Mesenchymal stem cell (in vitro differentiated cells and primary cell): Measurements from ENCODE around the gene TPMT.

Experiments
- DNase-seq: peaks from one replicate; pipeline ENCODE4 v3.0.0-alpha.2; 2013
- H2AFZ ChIP-seq: one replicate; pipeline ENCODE4 v1.6.1; 2013; ENCODE audit warnings: low read depth, mild to moderate bottlenecking, control low read depth, inconsistent platforms, low read length, moderate library complexity
- H2AK5ac ChIP-seq: 2 replicates; pipeline ENCODE4 v1.6.1; 2013; ENCODE audit warnings: low read length, moderate library complexity, mild to moderate bottlenecking, inconsistent platforms; ENCODE audit not compliant: severe bottlenecking
- H2BK120ac ChIP-seq: one replicate; pipeline ENCODE4 v1.6.1; 2013; ENCODE audit warnings: low read depth, mild to moderate bottlenecking, inconsistent platforms, low read length, moderate library complexity
- H2BK12ac ChIP-seq, 2 experiments: one replicate each; pipeline ENCODE4 v1.6.1; 2013; ENCODE audit warnings: inconsistent platforms in 2 of 2, low read length in 2 of 2, mild to moderate bottlenecking in 2 of 2, moderate library complexity in 2 of 2, control low read depth in 1 of 2
- H2BK15ac ChIP-seq: one replicate; pipeline ENCODE4 v1.6.1; 2013; ENCODE audit warnings: mild to moderate bottlenecking, low read depth, inconsistent platforms; ENCODE audit not compliant: poor library complexity, severe bottlenecking
- H2BK5ac ChIP-seq: 2 replicates; pipeline ENCODE4 v1.6.1; 2013; ENCODE audit warnings: low read depth, mild to moderate bottlenecking, low read length, control low read depth, inconsistent platforms; ENCODE audit not compliant: poor library complexity, severe bottlenecking
- H3K14ac ChIP-seq, 2 experiments: one replicate each; pipeline ENCODE4 v1.6.1; 2013; ENCODE audit warnings: inconsistent platforms in 2 of 2, low read length in 2 of 2, control low read depth in 1 of 2, mild to moderate bottlenecking in 1 of 2, moderate library complexity in 1 of 2
- H3K18ac ChIP-seq, 2 experiments: one replicate each; pipeline ENCODE4 v1.6.1; 2013; ENCODE audit warnings: inconsistent platforms in 2 of 2, low read length in 2 of 2, control low read depth in 1 of 2, low read depth in 1 of 2, mild to moderate bottlenecking in 1 of 2
- H3K23ac ChIP-seq, 2 experiments: one replicate each; pipeline ENCODE4 v1.6.1; 2013; ENCODE audit warnings: inconsistent platforms in 2 of 2, low read length in 2 of 2, mild to moderate bottlenecking in 2 of 2, moderate library complexity in 2 of 2, control low read depth in 1 of 2
- H3K27ac ChIP-seq: 2 replicates; pipeline ENCODE4 v1.5.1; 2013; ENCODE audit warnings: mild to moderate bottlenecking, moderate library complexity, low read length, control low read depth, inconsistent platforms; ENCODE audit not compliant: poor library complexity, severe bottlenecking
- H3K27me3 ChIP-seq, 2 experiments: 2 replicates each; pipeline versions ENCODE4 v1.6.1 to v1.7.0; 2013; ENCODE audit warnings: low read length in 2 of 2, mild to moderate bottlenecking in 2 of 2, moderate library complexity in 2 of 2, control low read depth in 1 of 2, inconsistent platforms in 1 of 2; ENCODE audit not compliant: control insufficient read depth in 1 of 2, insufficient read depth in 1 of 2
- H3K36me3 ChIP-seq, 2 experiments: 2 replicates each; pipeline versions ENCODE4 v1.6.1 to v1.7.0; 2013; ENCODE audit warnings: low read length in 2 of 2, control low read depth in 1 of 2, inconsistent platforms in 1 of 2, low read depth in 1 of 2, mild to moderate bottlenecking in 1 of 2; ENCODE audit not compliant: insufficient read depth in 2 of 2, control insufficient read depth in 1 of 2
- H3K4ac ChIP-seq, 2 experiments: one replicate each; pipeline ENCODE4 v1.6.1; 2013; ENCODE audit warnings: inconsistent platforms in 2 of 2, low read length in 2 of 2, mild to moderate bottlenecking in 2 of 2, moderate library complexity in 2 of 2, control low read depth in 1 of 2, low read depth in 1 of 2
- H3K4me1 ChIP-seq: 2 replicates; pipeline ENCODE4 v1.6.1; 2013; ENCODE audit warnings: low read depth, low read length, control low read depth; ENCODE audit not compliant: control insufficient read depth, insufficient read depth
- H3K4me2 ChIP-seq: 2 replicates; pipeline ENCODE4 v1.6.1; 2013; ENCODE audit warnings: low read length, mild to moderate bottlenecking, inconsistent platforms; ENCODE audit not compliant: poor library complexity, severe bottlenecking
- H3K4me3 ChIP-seq, 2 experiments: 2 replicates each; pipeline versions ENCODE4 v1.5.1 to v1.7.0; 2013; ENCODE audit warnings: low read length in 2 of 2, mild to moderate bottlenecking in 2 of 2, control low read depth in 1 of 2, low read depth in 1 of 2; ENCODE audit not compliant: insufficient read depth in 1 of 2
- H3K79me1 ChIP-seq: replicated peaks from 2 replicates; pipeline ENCODE4 v1.6.1; 2013; ENCODE audit warnings: mild to moderate bottlenecking, control low read depth, low read length, inconsistent platforms; ENCODE audit not compliant: poor library complexity, severe bottlenecking
- H3K9ac ChIP-seq: 2 replicates; pipeline ENCODE4 v1.7.0; 2013; ENCODE audit warnings: mild to moderate bottlenecking, low read length, moderate library complexity
- H3K9me3 ChIP-seq: 2 replicates; pipeline ENCODE4 v1.7.0; 2013; ENCODE audit warnings: mild to moderate bottlenecking, low read length; ENCODE audit not compliant: control insufficient read depth
- H4K8ac ChIP-seq: one replicate; pipeline ENCODE4 v1.6.1; 2013; ENCODE audit warnings: inconsistent platforms, mild to moderate bottlenecking, low read length, moderate library complexity
- H4K91ac ChIP-seq: one replicate; pipeline ENCODE4 v1.6.1; 2013; ENCODE audit warnings: mild to moderate bottlenecking, low read length, inconsistent platforms
- WGBS: methylation state at CpG from one replicate; pipeline ENCODE4 v1.1.7; 2013; ENCODE audit warnings: mixed read lengths; 5-methylcytosine and 5-hydroxymethylcytosine counted together

Gene TPMT

GRCh38 chr6:18166312-18167036 lies 11.6 kb upstream of the TPMT start:
- H2BK15ac ChIP-seq: no peak overlapping the region
- H3K14ac ChIP-seq: no peak overlapping the region
- no peak overlapping the region for H2AK5ac ChIP-seq
- no peak overlapping the region for H4K91ac ChIP-seq
- no peak overlapping the region for H2BK5ac ChIP-seq
- no peak overlapping the region for H2BK12ac ChIP-seq
- no peak overlapping the region for H2BK120ac ChIP-seq
- H3K27me3 ChIP-seq: no peaks in the 10 kb centered on the region
- no peaks in the 10 kb centered on the region for H3K4me1 ChIP-seq
- peak overlapping the region; percentile 64 for H3K9ac ChIP-seq
- no peak overlapping the region for H3K4me3 ChIP-seq
- H3K4me2 ChIP-seq: no peak overlapping the region
- no peak overlapping the region for H4K8ac ChIP-seq
- peaks cover 6 to 58% of the 10 kb centered on the region in 2 experiments for H3K36me3 ChIP-seq
- H3K9me3 ChIP-seq: peaks cover 5% of the 10 kb centered on the region
- H3K18ac ChIP-seq: no peak overlapping the region
- no peak overlapping the region for H3K4ac ChIP-seq
- no peak for DNase-seq
- H3K79me1 ChIP-seq: no peaks in the 10 kb centered on the region
- no peak overlapping the region for H2AFZ ChIP-seq
- H3K27ac ChIP-seq: no peak overlapping the region
- H3K23ac ChIP-seq: no peak overlapping the region
- WGBS: 100% methylated on average over 1 of the region's 2 CpGs

GRCh38 chr6:18165751-18166150 lies 10.9 kb upstream of the TPMT start:
- H3K4me2 ChIP-seq: no peak overlapping the region
- H2BK5ac ChIP-seq: no peak overlapping the region
- no peak overlapping the region for H2BK120ac ChIP-seq
- no peak overlapping the region for H3K23ac ChIP-seq
- H3K18ac ChIP-seq: no peak overlapping the region
- 96% methylated on average over 4 of the region's 4 CpGs for WGBS
- no peaks in the 10 kb centered on the region for H3K4me1 ChIP-seq
- peaks cover 6 to 59% of the 10 kb centered on the region in 2 experiments for H3K36me3 ChIP-seq
- H4K8ac ChIP-seq: no peak overlapping the region
- peak overlapping the region; percentile 64 for H3K9ac ChIP-seq
- H3K9me3 ChIP-seq: peaks cover 5% of the 10 kb centered on the region
- H3K14ac ChIP-seq: no peak overlapping the region
- no peak for DNase-seq
- H2AFZ ChIP-seq: no peak overlapping the region
- no peak overlapping the region for H3K4me3 ChIP-seq
- H2BK12ac ChIP-seq: no peak overlapping the region
- H2BK15ac ChIP-seq: no peak overlapping the region
- H3K27me3 ChIP-seq: no peaks in the 10 kb centered on the region
- H3K4ac ChIP-seq: no peak overlapping the region
- H3K79me1 ChIP-seq: no peaks in the 10 kb centered on the region
- H4K91ac ChIP-seq: no peak overlapping the region
- no peak overlapping the region for H3K27ac ChIP-seq
- H2AK5ac ChIP-seq: no peak overlapping the region

- H3K4ac ChIP-seq: no peak overlapping the region
- H4K8ac ChIP-seq: no peak overlapping the region
- WGBS: 97% methylated on average over 2 of the region's 2 CpGs
- no peak overlapping the region for H2BK120ac ChIP-seq
- H3K4me2 ChIP-seq: no peak overlapping the region
- no peak overlapping the region for H2AK5ac ChIP-seq
- H3K4me3 ChIP-seq: no peak overlapping the region
- no peak overlapping the region for H4K91ac ChIP-seq
- no peak for DNase-seq
- no peak overlapping the region for H3K9ac ChIP-seq
- no peaks in the 10 kb centered on the region for H3K9me3 ChIP-seq
- no peak overlapping the region for H3K23ac ChIP-seq
- no peak overlapping the region for H3K14ac ChIP-seq
- H2BK15ac ChIP-seq: no peak overlapping the region
- H3K4me1 ChIP-seq: no peaks in the 10 kb centered on the region
- H3K18ac ChIP-seq: no peak overlapping the region
- no peak overlapping the region for H2BK12ac ChIP-seq
- no peak overlapping the region for H2BK5ac ChIP-seq
- H3K27ac ChIP-seq: no peak overlapping the region
- no peaks in the 10 kb centered on the region for H3K27me3 ChIP-seq
- no peaks in the 10 kb centered on the region for H3K79me1 ChIP-seq
- peaks cover 0 to 45% of the 10 kb centered on the region in 2 experiments for H3K36me3 ChIP-seq
- no peak overlapping the region for H2AFZ ChIP-seq
Measured at GRCh38 chr6:18162401-18162800, 7.5 kb upstream of the TPMT start.

GRCh38 chr6:18161431-18161830 lies 6.6 kb upstream of the TPMT start:
- no peak overlapping the region for H3K27ac ChIP-seq
- no peak overlapping the region for H2BK5ac ChIP-seq
- H2AK5ac ChIP-seq: no peak overlapping the region
- H3K18ac ChIP-seq: no peak overlapping the region
- no peak overlapping the region for H3K4ac ChIP-seq
- H3K23ac ChIP-seq: no peak overlapping the region
- DNase-seq: no peak
- H3K36me3 ChIP-seq: peaks cover 0 to 44% of the 10 kb centered on the region in 2 experiments
- H2BK12ac ChIP-seq: no peak overlapping the region
- H3K9ac ChIP-seq: peak overlapping the region; percentile 55
- H3K79me1 ChIP-seq: no peaks in the 10 kb centered on the region
- WGBS: no CpG with 5 or more reads among the region's 2 CpGs
- H3K4me1 ChIP-seq: no peaks in the 10 kb centered on the region
- no peaks in the 10 kb centered on the region for H3K27me3 ChIP-seq
- no peak overlapping the region for H4K91ac ChIP-seq
- H2BK120ac ChIP-seq: no peak overlapping the region
- no peak overlapping the region for H4K8ac ChIP-seq
- H3K14ac ChIP-seq: no peak overlapping the region
- no peak overlapping the region for H2BK15ac ChIP-seq
- no peak overlapping the region for H3K4me2 ChIP-seq
- H2AFZ ChIP-seq: no peak overlapping the region
- no peak overlapping the region for H3K4me3 ChIP-seq
- H3K9me3 ChIP-seq: no peaks in the 10 kb centered on the region
